ENCODE measurements around the gene MRPL20. TPM values are rescaled to one million over a fixed set of nuclear protein-coding genes. Genes with fewer than 3 reads are reported as not detected.
"Not testable (repeated sequence)": the region's sequence is repeated elsewhere in the genome, so short reads cannot be mapped to it uniquely, and the experiment has no call there.

Gene MRPL20
- total RNA-seq, 1 donor from 2014 or later = 127 TPM

DNA sequence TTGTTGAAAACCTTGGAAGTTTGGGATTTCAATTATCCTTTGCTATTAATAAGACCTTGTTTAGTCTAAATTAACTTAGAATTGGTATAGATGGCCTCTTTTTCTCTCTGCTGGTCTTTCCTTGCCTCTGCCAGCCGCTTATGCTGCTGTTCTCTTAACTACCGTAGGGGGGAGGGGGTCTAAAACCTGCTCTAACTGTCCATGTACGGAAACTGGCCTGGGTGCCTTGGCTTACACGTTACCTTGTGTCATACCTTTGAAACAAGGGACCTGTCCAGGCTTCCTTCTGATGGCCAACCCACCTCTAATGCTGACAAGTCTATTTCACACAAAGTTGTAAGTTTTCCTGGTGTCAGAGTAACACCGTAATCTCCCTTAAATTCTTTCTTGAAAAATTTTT is 10.3 kb upstream of the MRPL20 start:
- DNase-seq (ENCODE audit: low spot score); intact Hi-C loops (cut with DNase I): not testable (repeated sequence)

DNA sequence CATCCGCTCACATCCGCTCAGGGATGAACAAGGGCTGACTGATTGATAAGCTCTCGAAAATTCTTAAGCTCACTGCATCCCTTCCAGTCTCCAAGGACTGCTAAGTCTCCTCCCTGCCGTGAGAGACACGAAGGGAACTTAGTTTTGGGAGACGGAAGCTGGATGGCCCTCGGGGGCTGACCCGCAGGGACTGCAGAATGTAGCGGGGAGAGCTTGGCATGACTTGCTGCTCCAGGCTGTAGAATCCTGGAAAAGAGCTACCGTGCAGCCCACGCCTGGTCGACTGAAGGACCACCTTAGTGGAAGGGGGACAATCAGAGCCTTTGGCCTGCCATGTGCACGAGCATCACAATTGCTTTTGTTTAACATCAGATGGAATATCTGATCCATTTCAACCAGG is 8.7 kb upstream of the MRPL20 start:
- intact Hi-C loops (cut with DNase I) = no loop called here
- no peak for DNase-seq (ENCODE audit: low spot score)

DNA sequence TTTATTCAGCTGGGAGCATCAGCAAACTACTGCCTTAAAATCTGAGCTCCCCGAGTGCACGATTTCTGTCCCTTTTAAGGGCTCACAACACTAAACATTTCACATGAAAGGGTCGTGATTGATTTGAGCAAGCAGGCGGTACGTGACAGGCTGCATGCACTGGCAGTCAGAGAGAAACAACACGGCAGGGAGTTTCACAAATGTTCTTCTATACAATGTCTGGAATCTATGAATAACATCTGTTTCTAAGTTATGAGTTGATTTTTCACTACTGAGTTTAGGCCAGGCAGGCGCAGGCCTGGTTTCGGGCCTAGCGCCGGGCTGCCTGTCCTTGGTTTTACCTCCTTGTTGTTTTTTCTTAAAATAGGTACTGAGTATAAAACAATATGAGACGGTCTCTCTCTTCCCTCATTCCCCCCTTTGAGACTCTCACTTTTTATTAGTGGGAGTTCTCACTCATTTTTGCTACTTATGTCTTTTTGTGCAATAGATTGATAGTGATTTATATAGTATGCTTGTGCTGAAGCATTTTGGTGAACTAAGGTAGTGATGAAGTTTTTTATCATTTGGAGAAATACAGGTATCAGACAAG is 5.3 kb upstream of the MRPL20 start:
- DNase-seq (ENCODE audit: low spot score); intact Hi-C loops (cut with DNase I): not testable (repeated sequence)

DNA sequence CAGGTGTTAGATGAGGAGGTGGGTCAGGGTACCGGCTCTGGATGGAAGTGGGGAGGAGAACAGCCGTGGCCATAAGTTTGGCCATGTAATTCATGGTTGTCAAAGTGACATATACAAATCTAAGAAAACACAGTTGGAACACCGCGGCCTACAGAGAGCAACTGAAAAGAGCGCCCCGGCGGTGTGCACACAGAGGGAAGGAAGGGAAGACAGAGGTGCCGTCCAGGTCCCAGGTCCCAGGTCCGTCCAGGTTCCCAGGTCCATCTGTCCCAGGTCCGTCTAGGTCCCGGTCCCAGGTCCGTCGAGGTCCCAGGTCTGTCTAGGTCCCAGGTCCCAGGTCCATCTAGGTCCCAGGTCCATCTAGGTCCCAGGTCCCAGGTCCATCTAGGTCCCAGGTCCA is 4.5 kb upstream of the MRPL20 start:
- intact Hi-C loops (cut with DNase I) = no loop called here
- DNase-seq (ENCODE audit: low spot score) = no peak

DNA sequence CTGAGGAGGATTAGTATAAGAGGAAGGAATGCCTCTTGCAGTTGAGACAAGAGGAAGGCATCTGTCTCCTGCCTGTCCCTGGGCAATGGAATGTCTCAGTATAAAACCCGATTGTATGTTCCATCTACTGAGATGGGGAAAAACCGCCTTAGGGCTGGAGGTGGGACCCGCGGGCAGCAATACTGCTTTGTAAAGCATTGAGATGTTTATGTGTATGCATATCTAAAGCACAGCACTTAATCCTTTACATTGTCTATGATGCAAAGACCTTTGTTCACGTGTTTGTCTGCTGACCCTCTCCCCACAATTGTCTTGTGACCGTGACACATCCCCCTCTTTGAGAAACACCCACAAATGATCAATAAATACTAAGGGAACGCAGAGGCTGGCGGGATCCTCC is 3.1 kb upstream of the MRPL20 start:
- intact Hi-C loops (cut with DNase I); DNase-seq (ENCODE audit: low spot score): not testable (repeated sequence)

DNA sequence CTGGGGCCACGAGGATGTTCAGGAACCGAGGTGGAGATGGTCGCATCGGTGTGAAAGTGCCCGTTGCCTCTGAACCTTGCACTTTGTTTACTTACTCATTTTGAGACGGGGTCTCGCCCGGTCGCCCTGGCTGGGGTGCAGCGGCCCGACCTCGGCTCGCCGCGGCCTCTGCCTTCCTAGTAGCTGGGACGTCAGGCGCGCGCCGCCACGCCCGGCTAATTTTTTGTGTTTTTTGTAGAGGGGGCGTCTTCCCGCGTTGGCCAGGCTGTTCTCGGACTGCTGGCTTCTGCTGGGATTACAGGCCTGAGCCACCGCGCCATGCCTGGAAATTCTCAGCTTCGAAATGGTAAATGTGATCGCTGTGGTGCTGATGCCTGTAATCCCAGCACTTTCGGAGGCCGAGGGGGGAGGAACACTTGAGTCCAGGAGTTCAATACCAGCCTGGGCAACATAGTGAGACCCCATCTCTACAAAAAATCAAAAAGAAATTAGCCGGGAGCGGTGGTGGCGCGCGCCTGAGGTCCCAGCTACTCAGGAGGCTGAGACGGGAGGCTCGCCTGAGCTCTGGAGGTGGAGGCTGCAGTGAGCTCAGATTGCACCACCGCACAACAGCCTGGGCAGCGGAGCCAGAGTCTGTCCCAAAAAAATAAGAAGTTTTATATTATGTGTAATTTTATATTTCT is 684 bp upstream of the MRPL20 start:
- intact Hi-C loops (cut with DNase I) = loop anchor here (1.0 to 2.0 kb wide), 2 partner anchors 8 to 33 kb away; partner anchors contain the start of genes AURKAIP1 and CCNL2
- DNase-seq (ENCODE audit: low spot score) = no peak

DNA sequence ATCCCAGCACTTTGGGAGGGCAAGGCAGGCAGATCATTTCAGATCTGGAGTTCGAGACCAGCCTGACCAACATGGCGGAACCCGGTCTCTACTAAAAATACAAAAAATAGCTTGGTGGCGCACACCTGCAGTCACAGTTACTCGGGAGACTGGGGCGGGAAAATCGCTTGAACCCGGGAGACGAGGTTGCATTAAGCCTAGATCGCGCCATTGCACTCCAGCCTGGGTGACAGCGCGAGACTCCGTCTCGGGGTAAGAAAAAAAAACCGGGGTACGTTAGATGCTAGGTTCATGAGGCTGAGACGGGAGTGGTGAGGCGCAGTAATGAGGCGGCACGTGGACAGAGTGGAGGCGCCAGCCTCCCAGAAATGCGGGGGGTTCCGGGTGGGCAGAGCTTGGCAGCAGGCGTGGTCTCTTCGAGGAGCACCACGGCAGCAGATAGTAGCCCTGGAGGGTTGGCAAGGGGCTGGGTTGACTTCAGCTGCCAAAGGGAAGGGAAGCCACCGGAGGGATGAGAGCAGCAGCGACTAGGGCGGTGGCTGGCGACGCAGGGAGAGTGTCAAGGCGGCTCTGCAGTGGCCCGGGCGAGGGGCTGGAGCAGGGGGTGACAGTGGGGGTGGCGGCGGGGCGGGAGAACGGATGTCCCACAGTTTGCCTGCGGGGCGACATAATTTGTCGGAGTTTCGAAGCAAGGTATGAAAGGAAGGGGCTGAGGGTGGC is 832 bp downstream of the MRPL20 start:
- intact Hi-C loops (cut with DNase I) = loop anchor here (2.0 kb wide), 1 partner anchor 31 kb away; the partner anchor contains the start of gene AURKAIP1

DNA sequence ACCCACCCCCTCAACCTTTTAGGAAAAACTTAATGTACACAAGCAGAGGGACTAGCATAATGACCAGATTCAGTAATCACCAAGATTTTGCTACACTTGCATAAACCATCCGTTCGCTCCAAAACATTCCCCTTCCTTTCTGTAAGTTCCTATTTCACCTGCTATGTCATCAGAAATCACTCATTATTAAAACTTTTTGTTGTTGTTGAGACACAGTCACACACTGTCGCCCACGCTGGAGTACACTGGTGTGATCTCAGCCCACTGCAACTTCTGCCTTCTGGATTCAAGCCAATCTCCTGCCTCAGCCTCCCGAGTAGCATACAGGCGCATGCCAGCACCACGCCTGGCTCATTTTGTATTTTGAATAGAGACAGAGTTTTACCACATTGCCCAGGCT is 3.4 kb downstream of the MRPL20 start:
- intact Hi-C loops (cut with DNase I) = no loop called here

More for the DNA sequence above, 832 bp downstream of the MRPL20 start:
- DNase-seq (ENCODE audit: low spot score) = no peak

DNA sequence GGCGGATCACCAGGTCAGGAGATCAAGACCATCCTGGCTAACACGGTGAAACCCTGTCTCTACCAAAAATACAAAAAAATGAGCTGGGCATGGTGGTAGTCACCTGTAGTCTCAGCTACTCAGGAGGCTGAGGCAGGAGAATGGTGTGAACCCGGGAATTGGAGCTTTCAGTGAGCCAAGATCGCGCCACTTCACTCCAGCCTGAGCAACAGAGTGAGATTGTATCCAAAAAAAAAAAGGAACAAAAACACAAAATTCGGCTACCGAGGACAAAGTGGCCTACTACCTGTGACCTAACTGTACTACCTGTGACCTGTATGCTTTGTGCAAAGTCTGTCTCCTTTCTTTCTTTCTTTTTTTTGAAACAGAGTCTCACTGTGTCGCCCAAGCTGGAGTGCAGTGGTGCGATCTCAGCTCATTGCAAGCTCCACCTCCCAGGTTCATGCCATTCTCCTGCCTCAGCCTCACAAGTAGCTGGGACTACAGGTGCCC is 4.1 kb downstream of the MRPL20 start:
- intact Hi-C loops (cut with DNase I); DNase-seq (ENCODE audit: low spot score): not testable (repeated sequence)

More for the DNA sequence above, 3.4 kb downstream of the MRPL20 start:
- DNase-seq (ENCODE audit: low spot score) = no peak

DNA sequence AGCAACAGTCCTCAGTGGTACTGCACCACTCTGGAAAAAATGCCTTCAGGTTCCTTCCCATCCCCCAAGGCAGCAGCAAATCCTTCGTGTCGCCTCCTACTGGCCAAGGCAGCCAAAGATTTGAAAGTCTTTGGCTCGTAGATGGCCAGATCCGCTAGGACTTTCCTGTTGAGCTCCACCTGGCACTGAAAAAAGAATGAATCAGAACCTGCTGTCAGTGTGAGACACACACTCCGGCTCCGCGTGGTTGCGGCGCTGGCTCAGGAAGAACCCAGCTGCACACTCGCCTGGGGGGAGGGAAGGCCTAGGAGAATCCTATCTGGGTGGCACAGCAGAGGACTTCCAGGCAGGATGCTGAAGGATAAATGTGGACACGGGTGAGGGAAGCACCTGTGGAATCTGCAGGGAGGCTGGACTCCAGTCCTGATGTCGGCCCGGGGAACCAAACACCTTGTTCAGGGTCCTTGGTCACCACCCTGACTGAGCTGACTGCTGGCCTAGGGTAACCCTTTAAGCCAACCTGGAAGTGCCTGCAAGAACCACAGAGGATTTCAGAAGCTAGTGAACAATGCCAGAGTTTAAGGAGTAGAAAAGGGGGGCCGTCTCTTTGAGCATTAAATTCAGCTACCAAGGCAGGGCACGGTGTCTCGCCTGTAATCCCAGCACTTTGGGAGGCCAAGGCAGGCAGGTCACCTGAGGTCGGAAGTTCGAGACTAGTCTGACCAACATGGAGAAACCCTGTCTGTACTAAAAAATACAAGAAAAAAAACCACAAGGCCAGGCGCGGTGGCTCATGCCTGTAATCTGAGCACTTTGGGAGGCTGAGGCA is 4.8 kb downstream of the MRPL20 start:
- intact Hi-C loops (cut with DNase I) = no loop called here
- DNase-seq (ENCODE audit: low spot score) = no peak

DNA sequence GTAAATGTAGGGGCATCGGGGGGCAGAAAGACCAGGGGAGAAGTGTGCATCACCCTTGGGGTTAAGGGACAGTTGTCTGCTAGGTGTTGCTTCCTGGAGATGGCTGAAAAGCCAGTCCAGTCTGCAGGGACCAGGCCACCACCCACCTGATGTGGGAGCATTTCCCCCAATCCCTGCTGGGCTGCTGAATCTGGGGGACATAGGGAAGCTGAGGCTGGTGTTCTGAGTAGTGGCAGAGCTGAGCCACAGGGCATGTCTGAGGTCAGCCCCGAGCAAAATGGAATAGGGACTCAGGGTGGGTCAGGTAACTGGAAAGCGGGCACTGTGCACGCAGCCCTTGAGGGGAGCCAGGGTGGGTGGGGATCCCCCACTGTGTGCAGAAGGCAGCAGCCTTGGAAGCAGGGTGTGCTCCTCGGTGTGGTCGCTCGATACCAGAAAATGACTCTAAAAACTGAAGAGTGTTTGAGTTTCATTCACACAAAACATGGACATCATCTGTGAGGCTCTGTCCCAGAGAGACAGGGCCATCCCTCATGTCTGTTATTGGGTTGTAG is 5.6 kb downstream of the MRPL20 start:
- no peak for DNase-seq (ENCODE audit: low spot score)

DNA sequence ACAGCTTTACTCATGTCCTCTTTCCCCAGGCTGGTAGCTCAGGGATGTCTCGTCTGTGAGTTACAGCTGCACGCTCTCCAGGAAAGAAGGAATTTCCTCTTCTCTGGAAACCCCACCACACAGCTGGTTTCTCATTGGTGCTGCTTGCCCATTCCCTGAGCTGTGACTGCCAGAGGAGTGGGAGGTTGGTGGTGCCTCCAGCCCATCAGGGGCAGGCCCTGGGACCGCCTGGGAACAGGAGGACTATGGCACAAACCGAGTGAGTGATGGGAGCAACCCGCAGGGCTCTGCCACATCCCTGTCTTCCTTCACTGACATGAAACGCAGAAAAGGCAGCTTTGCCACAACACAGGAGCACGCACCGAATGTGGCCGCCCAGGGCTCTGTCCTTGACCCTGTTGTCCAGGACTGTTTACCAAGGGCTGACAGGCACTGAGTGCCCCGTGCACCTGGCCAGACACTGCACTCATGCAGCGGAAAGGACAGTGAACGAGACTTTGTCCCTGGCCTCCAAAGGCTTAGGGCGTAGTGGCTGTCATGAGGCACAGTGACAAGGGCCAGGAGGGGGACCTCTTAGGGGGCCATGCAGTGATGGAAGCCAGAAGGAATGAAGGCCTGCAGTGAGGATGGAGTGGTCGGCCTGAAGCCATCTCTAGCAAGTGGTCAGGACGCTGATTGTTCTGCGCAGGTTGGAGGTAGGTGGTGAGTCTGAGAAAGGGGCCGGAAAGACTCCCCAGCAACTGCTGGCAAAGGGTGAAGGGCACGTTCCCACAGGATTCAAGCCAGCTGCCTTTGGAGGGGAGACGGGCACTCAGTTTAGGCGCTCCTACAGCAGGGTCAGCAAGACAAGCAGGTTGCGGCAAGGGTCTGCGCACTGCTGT is 6.3 kb downstream of the MRPL20 start:
- intact Hi-C loops (cut with DNase I) = loop anchor here (2.0 kb wide), 1 partner anchor 70 kb away; the partner anchor contains the start of gene ATAD3B
- no peak for DNase-seq (ENCODE audit: low spot score)

More for the DNA sequence above, 5.6 kb downstream of the MRPL20 start:
- intact Hi-C loops (cut with DNase I) = loop anchor here (2.0 kb wide), 1 partner anchor 69 kb away; the partner anchor contains the start of gene ATAD3B

DNA sequence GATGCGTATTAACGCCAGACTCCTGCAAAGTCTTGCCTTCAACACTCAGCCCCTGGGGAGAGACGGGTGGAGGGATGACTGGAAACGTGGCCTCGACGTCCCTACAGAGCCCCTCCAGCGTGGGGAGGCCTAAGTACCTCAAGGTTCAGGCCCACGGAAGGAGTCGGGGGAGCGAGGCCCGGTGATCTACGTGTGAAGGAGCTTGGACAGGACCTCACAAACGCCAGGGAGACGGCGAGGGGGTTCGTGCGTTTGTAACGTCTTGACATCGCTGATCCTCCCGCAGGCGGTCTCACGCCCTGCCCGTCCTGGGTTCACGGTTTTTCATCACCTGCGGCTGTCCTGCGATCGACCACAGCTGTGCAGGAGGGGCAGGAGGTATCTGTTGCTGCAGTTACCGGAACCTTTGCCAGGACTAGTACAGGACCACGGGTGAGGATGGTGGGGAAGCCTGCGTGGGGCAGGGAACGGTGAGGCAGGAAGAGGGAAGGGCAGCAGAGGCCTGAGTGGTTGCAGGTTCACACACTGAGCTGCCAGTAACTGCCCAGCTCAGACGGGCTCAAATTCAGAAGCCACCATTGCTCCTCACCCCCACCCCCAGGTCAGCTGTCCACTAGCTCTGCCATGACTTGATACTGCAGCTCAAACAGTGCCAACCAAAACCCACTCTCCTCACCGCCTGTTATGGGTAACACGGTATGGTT is 7.1 kb downstream of the MRPL20 start:
- intact Hi-C loops (cut with DNase I) = loop anchor here (1.0 to 5.0 kb wide), 3 partner anchors 7 to 71 kb away; partner anchors contain the start of genes ATAD3B and MRPL20
- DNase-seq (ENCODE audit: low spot score) = no peak

DNA sequence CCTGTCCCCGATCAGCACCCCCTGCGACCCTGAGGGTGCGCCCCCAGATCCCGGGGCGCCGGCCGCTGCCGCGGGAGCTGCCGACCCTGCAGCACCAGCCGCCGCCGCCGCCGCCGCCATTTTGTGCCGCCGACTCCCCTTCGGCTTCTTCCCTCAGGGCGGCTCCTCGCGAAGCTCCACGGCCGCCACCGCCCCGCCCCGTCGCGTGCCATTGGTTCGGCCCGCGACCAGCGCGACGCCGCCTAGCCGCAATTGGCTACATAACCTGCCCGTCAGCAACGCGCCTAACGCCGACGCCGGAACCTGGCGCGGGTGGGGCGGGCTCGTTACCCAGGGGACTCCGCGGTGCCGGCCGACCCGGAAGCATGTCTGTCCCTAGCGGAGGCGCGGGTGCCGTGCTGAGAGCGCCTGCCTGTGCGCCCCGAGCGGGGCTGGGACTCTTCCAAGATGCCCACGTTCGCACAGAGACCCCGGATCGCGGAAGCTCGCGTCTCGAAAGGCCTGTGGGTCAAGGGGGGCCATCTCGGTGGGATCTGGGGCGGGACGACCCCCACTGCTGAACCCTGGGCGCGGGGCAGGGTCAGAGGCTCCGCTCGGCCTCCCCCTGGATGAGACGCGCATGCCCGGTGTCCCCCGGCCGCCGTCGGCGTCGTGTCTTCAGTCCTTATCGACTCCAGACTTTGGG is 7.8 kb downstream of the MRPL20 start, which contains the start of gene CCNL2:
Gene CCNL2, minus strand, starts transcription at position 149 of the 685 bp plus-strand sequence. Its CDS starts 29 bp downstream, at position 120.
- intact Hi-C loops (cut with DNase I) = loop anchor here (1.0 to 5.0 kb wide), 2 partner anchors 8 to 43 kb away; partner anchors contain the start of gene MRPL20
- peak; percentile 99 for DNase-seq (ENCODE audit: low spot score)

DNA sequence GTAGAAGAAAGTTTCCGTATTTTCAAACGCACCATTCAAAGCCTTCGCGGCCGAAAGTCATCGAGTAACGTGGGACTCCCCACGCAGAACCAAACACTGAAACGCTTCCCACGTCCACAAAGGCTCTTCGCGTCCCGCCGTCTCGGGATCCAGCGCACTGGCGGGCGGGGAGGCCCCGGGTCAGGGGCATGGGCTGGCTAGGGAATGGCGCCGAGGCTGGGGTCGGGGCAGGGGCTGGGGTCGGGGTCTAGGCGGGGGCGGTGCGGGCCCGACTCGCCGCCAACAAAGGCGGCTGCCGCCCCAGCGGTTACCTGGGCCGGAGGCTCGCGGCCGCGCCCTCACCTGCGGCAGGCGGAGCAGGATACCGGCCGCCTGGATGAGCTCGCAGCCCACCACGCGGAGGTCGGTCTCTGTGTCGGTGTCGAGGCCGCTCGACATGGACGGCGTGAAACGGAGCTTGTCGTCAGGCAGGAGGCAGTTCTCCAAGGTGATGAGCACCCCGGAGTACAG is 8.4 kb downstream of the MRPL20 start:
- no peak for DNase-seq (ENCODE audit: low spot score)
- intact Hi-C loops (cut with DNase I) = loop anchor here (1.0 to 5.0 kb wide), 2 partner anchors 9 to 44 kb away; partner anchors contain the start of gene MRPL20

DNA sequence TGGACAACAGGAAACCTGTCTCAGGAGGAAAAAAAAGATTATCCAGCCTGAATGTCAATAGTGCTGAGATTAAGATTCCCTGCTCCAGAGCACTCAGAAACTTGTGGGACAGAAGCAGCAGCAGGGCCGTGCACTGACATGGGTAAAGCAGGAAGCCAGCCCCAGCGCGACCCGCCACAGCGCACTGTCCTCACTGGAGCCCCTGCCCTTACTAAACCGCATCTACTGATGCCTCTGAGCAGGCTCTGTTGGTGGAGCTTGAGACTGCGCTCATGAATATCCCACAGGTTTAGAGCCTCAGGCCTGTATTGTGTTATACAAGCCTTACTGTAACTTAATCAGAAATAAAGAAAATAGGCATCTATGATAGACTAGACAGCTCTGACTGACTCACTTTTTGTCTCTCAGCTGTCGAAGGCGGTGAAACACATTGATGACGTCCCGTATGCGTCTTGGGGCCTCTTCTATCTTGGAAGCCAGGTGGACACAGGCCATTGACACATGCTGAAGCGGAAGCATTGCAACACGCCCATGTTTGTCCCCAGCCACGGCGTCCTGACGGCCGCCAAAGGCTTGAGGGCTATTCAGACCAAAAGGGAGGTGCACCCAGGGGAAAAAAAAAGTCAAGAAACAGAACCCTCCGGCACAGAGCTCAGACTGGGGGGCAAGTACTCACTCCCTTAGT is 9.1 kb downstream of the MRPL20 start:
- DNase-seq (ENCODE audit: low spot score) = no peak
- intact Hi-C loops (cut with DNase I) = loop anchor here (5.0 kb wide), 1 partner anchor 44 kb away; no protein-coding TSS in a partner anchor

Measured in cardiac septum (tissue), 1 donor.